Mammary epithelial cell (primary cell): ENCODE results near the gene PKHD1.

Experiments used
- CTCF ChIP-seq, 2 donors: IDR thresholded peaks in 1 of 2; conservative IDR thresholded peaks in 1 of 2; 2 replicates each; pipeline ENCODE4 v1.5.1; 2011 to 2012; ENCODE audit warnings: inconsistent platforms in 2 of 2, low read length in 2 of 2, mild to moderate bottlenecking in 2 of 2, control low read depth in 1 of 2, low read depth in 1 of 2; ENCODE audit not compliant: insufficient read depth in 1 of 2; ENCODE audit errors: extremely low read depth in 1 of 2
- EZH2 ChIP-seq: IDR thresholded peaks from 2 replicates; pipeline ENCODE4 v1.6.1; 2012; ENCODE audit warnings: low read length, inconsistent platforms, borderline replicate concordance

- TF ChIP-seq CTCF (conservative IDR thresholded peaks at IDR 0.05 in 1 of 2, IDR thresholded peaks at IDR 0.05 in 1 of 2; ENCODE audit: extremely low read depth in 1 of 2, insufficient read depth in 1 of 2, low read depth in 1 of 2, low read length in 2 of 2), result no peak
- TF ChIP-seq EZH2, result no peak
These were observed 122.1 kb downstream of the PKHD1 start for GRCh38 chr6:51965222-51965801.
